ENCODE measurements around the gene ACSS2. TPM values are rescaled to one million over a fixed set of nuclear protein-coding genes. Genes with fewer than 3 reads are reported as not detected.

The ACSS2 gene
- polyA plus RNA-seq, 2 of the 4 experiments (the other 2 are of a cell fraction), result 22.1 to 24.1 TPM

- no peak overlapping the region for H3K4me3 ChIP-seq
- no peak overlapping the region for H3K4me2 ChIP-seq
- ATAC-seq (no peak), DNase-seq (ENCODE audit: low read depth in 1 of 2, low spot score in 1 of 2) (no peak), FAIRE-seq (no peak)
- H3K4me1 ChIP-seq, result peaks cover 16% of the 10 kb centered on the region
- H3K27ac ChIP-seq, result no peak overlapping the region
- POLR2A ChIA-PET, result no interaction called here
- no peak for TF ChIP-seq NFE2L2 (conservative IDR thresholded peaks at IDR 0.05; ENCODE audit: low read length)
- TF ChIP-seq HDAC2 (IDR thresholded peaks at IDR 0.05), result no peak
- TF ChIP-seq, protein P1, sequence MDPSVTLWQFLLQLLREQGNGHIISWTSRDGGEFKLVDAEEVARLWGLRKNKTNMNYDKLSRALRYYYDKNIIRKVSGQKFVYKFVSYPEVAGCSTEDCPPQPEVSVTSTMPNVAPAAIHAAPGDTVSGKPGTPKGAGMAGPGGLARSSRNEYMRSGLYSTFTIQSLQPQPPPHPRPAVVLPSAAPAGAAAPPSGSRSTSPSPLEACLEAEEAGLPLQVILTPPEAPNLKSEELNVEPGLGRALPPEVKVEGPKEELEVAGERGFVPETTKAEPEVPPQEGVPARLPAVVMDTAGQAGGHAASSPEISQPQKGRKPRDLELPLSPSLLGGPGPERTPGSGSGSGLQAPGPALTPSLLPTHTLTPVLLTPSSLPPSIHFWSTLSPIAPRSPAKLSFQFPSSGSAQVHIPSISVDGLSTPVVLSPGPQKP (IDR thresholded peaks at IDR 0.05; ENCODE audit: low read depth, low read length), result no peak
- TF ChIP-seq, protein P2, sequence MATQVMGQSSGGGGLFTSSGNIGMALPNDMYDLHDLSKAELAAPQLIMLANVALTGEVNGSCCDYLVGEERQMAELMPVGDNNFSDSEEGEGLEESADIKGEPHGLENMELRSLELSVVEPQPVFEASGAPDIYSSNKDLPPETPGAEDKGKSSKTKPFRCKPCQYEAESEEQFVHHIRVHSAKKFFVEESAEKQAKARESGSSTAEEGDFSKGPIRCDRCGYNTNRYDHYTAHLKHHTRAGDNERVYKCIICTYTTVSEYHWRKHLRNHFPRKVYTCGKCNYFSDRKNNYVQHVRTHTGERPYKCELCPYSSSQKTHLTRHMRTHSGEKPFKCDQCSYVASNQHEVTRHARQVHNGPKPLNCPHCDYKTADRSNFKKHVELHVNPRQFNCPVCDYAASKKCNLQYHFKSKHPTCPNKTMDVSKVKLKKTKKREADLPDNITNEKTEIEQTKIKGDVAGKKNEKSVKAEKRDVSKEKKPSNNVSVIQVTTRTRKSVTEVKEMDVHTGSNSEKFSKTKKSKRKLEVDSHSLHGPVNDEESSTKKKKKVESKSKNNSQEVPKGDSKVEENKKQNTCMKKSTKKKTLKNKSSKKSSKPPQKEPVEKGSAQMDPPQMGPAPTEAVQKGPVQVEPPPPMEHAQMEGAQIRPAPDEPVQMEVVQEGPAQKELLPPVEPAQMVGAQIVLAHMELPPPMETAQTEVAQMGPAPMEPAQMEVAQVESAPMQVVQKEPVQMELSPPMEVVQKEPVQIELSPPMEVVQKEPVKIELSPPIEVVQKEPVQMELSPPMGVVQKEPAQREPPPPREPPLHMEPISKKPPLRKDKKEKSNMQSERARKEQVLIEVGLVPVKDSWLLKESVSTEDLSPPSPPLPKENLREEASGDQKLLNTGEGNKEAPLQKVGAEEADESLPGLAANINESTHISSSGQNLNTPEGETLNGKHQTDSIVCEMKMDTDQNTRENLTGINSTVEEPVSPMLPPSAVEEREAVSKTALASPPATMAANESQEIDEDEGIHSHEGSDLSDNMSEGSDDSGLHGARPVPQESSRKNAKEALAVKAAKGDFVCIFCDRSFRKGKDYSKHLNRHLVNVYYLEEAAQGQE (IDR thresholded peaks at IDR 0.05), result no peak
- no peak for TF ChIP-seq TFCP2L1 (CRISPR knock-in tag; IDR thresholded peaks at IDR 0.05)
- no peak for TF ChIP-seq ATOH8 (CRISPR knock-in tag; IDR thresholded peaks at IDR 0.05; ENCODE audit: low read depth)
- TF ChIP-seq, protein P3, sequence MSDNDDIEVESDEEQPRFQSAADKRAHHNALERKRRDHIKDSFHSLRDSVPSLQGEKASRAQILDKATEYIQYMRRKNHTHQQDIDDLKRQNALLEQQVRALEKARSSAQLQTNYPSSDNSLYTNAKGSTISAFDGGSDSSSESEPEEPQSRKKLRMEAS (IDR thresholded peaks at IDR 0.05), result no peak
- no peak for TF ChIP-seq RNF2 (IDR thresholded peaks at IDR 0.05; ENCODE audit: borderline replicate concordance, low read depth)
- TF ChIP-seq HOXB13 (CRISPR knock-in tag; IDR thresholded peaks at IDR 0.05; ENCODE audit: low read depth), result no peak
- TF ChIP-seq MAZ (IDR thresholded peaks at IDR 0.05; ENCODE audit: borderline replicate concordance, low read depth, low read length), result no peak
- TF ChIP-seq PHF8 (IDR thresholded peaks at IDR 0.05; ENCODE audit: borderline replicate concordance, low read depth), result no peak
- no peak for TF ChIP-seq RCOR1 (IDR thresholded peaks at IDR 0.05; ENCODE audit: low read depth, low read length)
- TF ChIP-seq FOSL2 (IDR thresholded peaks at IDR 0.05), result no peak
- TF ChIP-seq FOSL2 (CRISPR knock-in tag; IDR thresholded peaks at IDR 0.05), result no peak
- no peak for TF ChIP-seq MYC (IDR thresholded peaks at IDR 0.05; ENCODE audit: borderline replicate concordance, low read length)
- no peak for TF ChIP-seq CBX8 (IDR thresholded peaks at IDR 0.05)
- TF ChIP-seq ZFP36 (IDR thresholded peaks at IDR 0.05; ENCODE audit: borderline replicate concordance, partially characterized antibody), result no peak
- CTCF ChIA-PET, result interaction anchor here (0.6 to 1.4 kb wide), 2 partner anchors 52 to 562 kb away, joined by 3 to 4 read pairs; no protein-coding TSS in a partner anchor
- H3K9me3 ChIP-seq, result peaks cover 8% of the 10 kb centered on the region; the same call in 2 of the 3 replicates
- WGBS (ENCODE audit: missing lambda C conversion rate), result 86% methylated on average over 1 of the region's 1 CpG
Observed at GRCh38 chr20:34925981-34926380, 49.6 kb downstream of the ACSS2 start.

DNA sequence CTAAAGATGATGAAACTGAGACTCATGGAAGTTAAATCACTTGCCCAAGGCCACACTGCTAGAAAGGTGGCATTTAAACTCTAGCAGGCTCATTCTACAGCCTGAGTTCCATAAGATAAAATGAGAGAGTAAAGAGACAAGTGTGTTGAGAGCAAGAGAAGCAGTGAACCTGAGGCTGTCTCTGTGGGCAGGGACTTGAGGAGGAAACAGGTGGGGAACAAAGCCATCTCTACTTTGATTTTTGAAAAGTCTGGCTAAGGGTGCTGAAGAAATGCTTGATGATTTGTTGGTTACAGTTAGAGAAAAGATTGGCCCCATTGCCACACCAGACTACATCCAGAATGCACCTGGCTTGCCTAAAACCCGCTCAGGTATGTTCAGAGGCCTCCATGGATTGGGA is 50.2 kb downstream of the ACSS2 start:
- 88% methylated on average over 1 of the region's 1 CpG for WGBS (ENCODE audit: missing lambda C conversion rate)
- FAIRE-seq (no peak), ATAC-seq (no peak), DNase-seq (ENCODE audit: low read depth in 1 of 2, low spot score in 1 of 2) (no peak)
- ChIA-PET POLR2A (no interaction called here), CTCF (interaction anchor here (1.0 to 1.4 kb wide), 2 partner anchors 52 to 511 kb away, joined by 3 read pairs; no protein-coding TSS in a partner anchor)
- TF ChIP-seq HMGXB4 (CRISPR knock-in tag; IDR thresholded peaks at IDR 0.05; ENCODE audit: borderline replicate concordance) (no peak), RFX5 (IDR thresholded peaks at IDR 0.05) (no peak), RCOR1 (IDR thresholded peaks at IDR 0.05; ENCODE audit: low read depth, low read length) (no peak), CTCF (IDR thresholded peaks at IDR 0.05) (no peak)
- peaks cover 8% of the 10 kb centered on the region; the same call in 2 of the 3 replicates for H3K9me3 ChIP-seq
- no peak overlapping the region for H3K27ac ChIP-seq
- H3K4me2 ChIP-seq, result no peak overlapping the region
- H3K4me3 ChIP-seq, result no peak overlapping the region
- peaks cover 16% of the 10 kb centered on the region for H3K4me1 ChIP-seq
